ENCODE measurements around the gene HIF1A.

DNA sequence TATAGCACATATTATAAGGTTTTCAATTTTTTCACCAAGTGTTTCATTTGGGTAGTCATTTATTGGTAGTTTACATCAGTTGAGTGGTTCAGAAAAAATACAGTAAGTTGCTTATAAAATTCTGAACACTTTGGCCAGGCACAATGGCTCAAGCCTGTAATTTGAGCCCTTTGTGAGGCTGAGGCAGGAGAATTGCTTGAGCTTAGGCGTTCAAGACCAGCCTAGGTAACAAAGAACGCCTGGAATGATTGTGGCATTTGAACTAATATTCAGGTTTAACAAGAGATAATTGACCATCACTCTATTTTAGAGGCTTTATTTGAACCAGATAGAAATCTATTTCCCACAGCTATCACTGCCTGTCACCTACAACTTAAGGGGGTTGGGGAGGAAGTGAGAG lies 22.7 kb downstream of the HIF1A start:
- no peak for TF ChIP-seq EZH2phosphoT487 (IDR thresholded peaks at IDR 0.05; ENCODE audit: borderline replicate concordance, low read length)
- no peak for TF ChIP-seq CTCF (conservative IDR thresholded peaks at IDR 0.05; ENCODE audit: low read depth, low read length)
- no peak for TF ChIP-seq EZH2 (IDR thresholded peaks at IDR 0.05; ENCODE audit: low read length, unreplicated experiment)

Measured in PC-3 (cell line).